DND-41 (cell line): ENCODE measurements around the gene TAF1B.

Experiments used
- CTCF ChIP-seq: IDR thresholded peaks from 2 replicates; pipeline ENCODE4 v1.5.1; 2012; ENCODE audit warnings: borderline replicate concordance, low read length, moderate library complexity, mild to moderate bottlenecking; ENCODE audit not compliant: poor library complexity, severe bottlenecking; ENCODE audit errors: extremely low read depth
- EZH2 ChIP-seq: IDR thresholded peaks from 3 replicates; pipeline ENCODE4 v1.6.1; 2012; ENCODE audit warnings: borderline replicate concordance, low read depth, mild to moderate bottlenecking, moderate library complexity, low read length, inconsistent platforms; ENCODE audit not compliant: severe bottlenecking

- no peak for TF ChIP-seq CTCF
- TF ChIP-seq EZH2, result no peak
Measured at GRCh38 chr2:9879455-9880194, 36.4 kb downstream of the TAF1B start.
